HG02973 (cell line): Measurements from ENCODE around the gene VRTN.
"Not testable (repeated sequence)": the region's sequence is repeated elsewhere in the genome, so short reads cannot be mapped to it uniquely, and the experiment has no call there.

Experiments used
- ATAC-seq: cut with Tn5 transposase; IDR thresholded peaks from one replicate; pipeline ENCODE4 v1.9.1; 2021; ENCODE audit warnings: moderate library complexity; ENCODE audit not compliant: unreplicated experiment

VRTN gene

DNA sequence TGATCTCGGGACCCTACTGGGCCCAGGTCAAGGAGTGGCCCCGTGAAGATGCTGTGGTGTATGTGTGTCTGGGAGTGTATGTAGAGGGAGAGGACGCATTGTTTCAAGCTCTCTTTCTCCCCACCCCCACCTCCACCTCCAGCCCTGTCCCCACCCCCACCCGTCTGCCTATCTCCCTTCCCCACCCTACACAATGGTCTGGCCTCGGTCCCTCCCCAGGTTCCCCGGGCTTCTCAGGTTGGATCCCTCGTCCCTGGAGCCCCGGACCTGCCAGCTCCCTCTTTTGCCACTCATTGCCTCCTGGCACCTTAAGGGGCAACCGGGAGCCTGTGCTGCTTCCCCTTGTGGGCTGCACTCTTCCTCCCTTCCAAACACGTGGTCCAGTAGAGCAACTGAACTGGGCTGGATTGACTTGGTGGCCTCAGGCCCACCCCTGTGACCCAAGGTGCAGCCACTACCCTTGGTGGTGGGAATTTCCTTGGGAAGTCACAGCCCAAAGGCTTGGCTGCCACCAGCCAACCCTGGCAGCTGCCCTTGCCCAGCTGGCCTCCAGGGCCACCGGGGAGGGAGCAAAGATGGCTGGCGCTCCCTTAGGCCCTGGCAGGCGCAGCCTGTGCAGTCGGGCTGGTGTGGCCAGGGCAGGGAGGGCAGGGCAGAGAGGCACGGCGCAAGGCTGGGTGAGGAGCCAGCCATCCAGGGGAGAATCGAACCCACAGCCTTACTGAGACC lies 628 bp downstream of the VRTN start:
- ATAC-seq = no peak

- no peak for ATAC-seq
Measured at GRCh38 chr14:74349757-74350156, 1.5 kb downstream of the VRTN start.

- ATAC-seq = no peak
Measured at GRCh38 chr14:74350211-74350927, 2.1 kb downstream of the VRTN start.

GRCh38 chr14:74350928-74351323 lies 2.7 kb downstream of the VRTN start:
- no peak for ATAC-seq

- ATAC-seq = no peak
Measured at GRCh38 chr14:74356892-74357575, 8.8 kb downstream of the VRTN start.

DNA sequence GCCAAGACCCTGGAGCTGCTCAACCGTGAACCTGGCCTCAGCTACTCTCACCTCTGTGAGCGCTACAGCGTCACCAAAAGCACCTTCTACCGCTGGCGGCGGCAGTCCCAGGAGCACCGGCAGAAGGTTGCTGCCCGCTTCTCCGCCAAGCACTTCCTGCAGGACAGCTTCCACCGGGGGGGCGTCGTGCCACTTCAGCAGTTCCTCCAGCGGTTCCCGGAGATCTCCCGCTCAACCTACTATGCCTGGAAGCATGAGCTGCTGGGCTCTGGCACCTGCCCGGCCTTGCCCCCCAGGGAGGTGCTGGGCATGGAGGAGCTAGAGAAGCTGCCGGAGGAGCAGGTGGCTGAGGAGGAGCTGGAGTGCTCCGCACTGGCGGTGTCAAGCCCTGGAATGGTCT lies 9.3 kb downstream of the VRTN start:
- ATAC-seq = no peak

DNA sequence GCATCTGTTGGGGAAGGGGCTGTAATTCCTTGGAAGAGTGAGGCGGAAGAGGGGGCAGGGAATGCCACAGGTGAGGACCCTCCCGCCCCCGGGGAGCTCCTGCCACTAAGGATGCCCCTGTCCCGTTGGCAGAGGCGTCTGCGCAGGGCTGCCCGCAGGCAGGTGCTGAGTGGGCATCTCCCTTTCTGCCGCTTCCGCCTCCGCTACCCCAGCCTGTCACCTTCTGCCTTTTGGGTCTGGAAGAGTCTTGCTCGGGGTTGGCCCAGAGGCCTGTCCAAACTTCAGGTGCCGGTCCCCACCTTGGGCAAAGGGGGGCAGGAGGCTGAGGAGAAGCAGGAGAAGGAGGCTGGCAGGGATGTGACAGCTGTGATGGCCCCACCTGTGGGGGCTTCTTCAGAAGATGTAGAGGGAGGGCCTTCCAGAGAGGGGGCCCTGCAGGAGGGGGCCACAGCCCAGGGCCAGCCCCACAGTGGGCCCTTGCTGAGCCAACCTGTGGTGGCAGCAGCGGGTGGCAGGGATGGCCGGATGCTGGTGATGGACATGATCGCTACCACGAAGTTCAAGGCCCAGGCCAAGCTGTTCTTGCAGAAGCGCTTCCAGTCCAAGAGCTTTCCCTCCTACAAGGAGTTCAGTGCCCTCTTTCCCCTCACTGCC lies 10.0 kb downstream of the VRTN start:
- no peak for ATAC-seq

DNA sequence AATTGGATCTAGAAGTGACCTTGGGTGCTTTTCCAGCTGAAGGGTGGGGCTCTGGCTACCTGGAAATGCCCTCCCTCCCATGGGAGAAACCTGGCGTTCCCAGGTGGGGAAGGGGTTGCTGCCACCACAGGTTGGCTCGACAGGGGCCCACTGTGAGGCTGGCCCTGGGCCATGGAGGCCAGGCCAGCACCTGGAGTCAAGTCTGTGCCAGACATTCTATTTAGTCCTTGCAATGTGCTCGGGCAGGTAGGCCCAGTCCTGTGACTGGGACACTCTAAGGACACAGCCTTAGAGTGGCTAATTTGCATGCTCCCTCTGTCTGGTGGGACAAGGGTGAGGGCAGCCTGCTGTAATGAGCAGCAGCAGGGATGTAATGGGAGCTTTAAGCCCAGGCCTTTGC lies 11.9 kb downstream of the VRTN start:
- ATAC-seq = no peak

GRCh38 chr14:74362361-74362915 lies 14.2 kb downstream of the VRTN start:
- no peak for ATAC-seq

DNA sequence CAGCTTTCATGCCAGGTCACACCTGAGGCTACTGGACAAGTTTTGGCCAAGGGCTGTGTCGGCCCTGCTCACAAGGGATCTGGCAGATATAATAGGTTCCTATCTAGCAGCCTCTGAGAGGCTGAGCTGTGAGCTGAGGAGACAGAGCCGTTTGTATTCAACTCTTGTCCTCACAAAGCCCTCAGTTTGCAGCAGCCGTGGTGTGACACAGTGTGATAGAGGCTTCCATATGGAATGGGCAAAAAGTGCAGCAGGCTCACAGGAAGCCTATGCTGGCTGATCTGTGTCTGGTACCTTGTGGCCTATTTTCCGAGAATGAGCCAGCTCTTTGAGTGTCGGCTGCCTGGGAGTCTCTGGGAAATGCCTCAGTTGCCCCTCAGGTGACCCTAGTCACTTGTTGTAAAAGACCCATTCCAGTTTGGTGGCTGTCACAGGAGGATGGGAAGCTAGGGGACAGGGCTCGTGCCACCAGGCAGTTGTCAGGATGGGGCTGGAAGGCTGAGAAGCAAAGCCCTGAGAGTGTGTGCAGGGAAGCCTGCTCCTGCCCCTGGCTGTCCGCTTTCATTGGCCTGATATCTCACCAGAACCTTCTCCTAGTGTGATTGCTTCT lies 16.1 kb downstream of the VRTN start:
- ATAC-seq = no peak

- ATAC-seq = no peak
Measured at GRCh38 chr14:74368026-74368425, 19.8 kb downstream of the VRTN start.

- no peak for ATAC-seq
Measured at GRCh38 chr14:74368441-74368840, 20.2 kb downstream of the VRTN start.

- ATAC-seq = no peak
Measured at GRCh38 chr14:74377976-74378690, 29.9 kb downstream of the VRTN start.

- no peak for ATAC-seq
Measured at GRCh38 chr14:74380172-74380571, 31.9 kb downstream of the VRTN start.

- no peak for ATAC-seq
Measured at GRCh38 chr14:74380845-74381244, 32.6 kb downstream of the VRTN start.

DNA sequence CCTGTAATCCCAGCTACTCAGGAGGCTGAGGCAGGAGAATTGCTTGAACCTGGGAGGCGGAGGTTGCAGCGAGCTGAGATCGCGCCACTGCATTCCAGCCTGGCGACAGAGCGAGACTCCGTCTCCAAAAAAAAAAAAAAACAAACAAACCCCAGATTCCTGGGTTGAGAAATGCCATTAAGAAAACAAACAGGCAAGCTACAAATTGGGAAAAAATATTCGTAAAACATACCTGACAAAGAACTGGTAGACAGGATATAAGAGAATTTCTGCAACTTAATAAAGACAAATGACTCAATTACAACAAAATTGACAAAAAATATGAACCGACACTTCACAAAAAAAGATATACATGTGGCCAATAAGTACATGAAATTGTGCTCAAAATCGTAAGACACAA lies 33.3 kb downstream of the VRTN start:
- not testable (repeated sequence) for ATAC-seq

DNA sequence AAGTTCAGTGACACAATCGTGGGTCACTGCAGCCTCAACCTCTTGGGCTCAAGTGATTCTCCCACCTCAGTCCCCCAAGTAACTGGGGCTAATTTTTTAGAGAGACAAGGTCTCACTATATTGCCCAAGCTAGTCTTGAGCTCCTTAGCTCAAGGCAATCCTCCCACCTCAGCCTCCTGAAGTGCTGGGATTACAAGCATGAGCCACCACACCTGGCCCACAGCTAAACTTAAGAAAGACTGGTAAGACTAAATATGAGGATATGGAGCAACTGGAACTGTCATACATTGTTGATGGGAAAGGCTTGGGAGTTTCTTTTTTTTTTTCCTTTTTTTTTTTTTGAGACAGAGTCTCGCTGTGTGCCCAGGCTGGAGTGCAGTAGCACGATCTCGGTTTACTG lies 34.0 kb downstream of the VRTN start:
- no peak for ATAC-seq

DNA sequence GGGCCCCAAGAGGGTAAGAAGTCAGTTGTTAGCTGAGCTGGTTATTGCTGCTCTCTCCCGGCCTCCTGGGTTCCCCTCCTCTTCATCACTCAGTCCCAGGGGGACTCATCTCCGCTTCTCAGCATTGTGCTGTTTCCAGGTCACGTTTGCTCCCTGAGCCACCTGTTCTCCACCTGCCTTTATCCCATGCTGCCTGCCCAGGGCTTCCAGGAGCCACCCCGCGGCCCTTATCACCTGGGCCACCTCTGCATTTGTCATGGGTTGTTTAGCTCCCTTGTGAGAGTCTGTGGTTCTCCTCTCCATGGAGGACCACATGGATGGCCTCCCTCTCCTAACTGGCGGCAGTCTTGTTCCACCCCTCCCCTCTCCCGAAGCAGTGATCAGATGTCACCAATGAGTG lies 41.7 kb downstream of the VRTN start:
- no peak for ATAC-seq

GRCh38 chr14:74390505-74390904 lies 42.2 kb downstream of the VRTN start:
- not testable (repeated sequence) for ATAC-seq

GRCh38 chr14:74391479-74391878 lies 43.2 kb downstream of the VRTN start:
- no peak for ATAC-seq
